SK-N-SH (cell line): ENCODE data around the gene PRKCA.

Experiments
- CTCF ChIP-seq: fragments of 200-600 bp; sonication (generic); IDR thresholded peaks from 2 replicates; pipeline ENCODE4 v1.6.1; 2017; ENCODE audit warnings: antibody characterized with exemption, mild to moderate bottlenecking, moderate library complexity
- GATA2 ChIP-seq: sonication (generic); formaldehyde crosslinking; IDR thresholded peaks from 2 replicates; pipeline ENCODE4 v1.5.0; 2020; ENCODE audit warnings: mild to moderate bottlenecking, missing genetic modification reagents
- POLR2AphosphoS5 ChIP-seq: IDR thresholded peaks from 2 replicates; pipeline ENCODE4 v1.6.1; 2012; ENCODE audit warnings: low read depth, low read length
- REST ChIP-seq: IDR thresholded peaks from 2 replicates; pipeline ENCODE4 v1.6.1; 2012; ENCODE audit warnings: mild to moderate bottlenecking, low read depth, low read length, moderate library complexity

GRCh38 chr17:66283971-66284370 lies 18.4 kb upstream of the PRKCA start:
- TF ChIP-seq CTCF (no peak), REST (no peak), POLR2AphosphoS5 (no peak), GATA2 (CRISPR knock-in tag) (no peak)
